ENCODE results near the gene SLC38A10. TPM values are rescaled to one million over a fixed set of nuclear protein-coding genes. Genes with fewer than 3 reads are reported as not detected.

Gene SLC38A10
- total and polyA plus RNA-seq, 2 of the 13 experiments (the other 11 are each of a cell fraction or from before 2014, with no cell fraction given), result 23.4 to 55.8 TPM

DNA sequence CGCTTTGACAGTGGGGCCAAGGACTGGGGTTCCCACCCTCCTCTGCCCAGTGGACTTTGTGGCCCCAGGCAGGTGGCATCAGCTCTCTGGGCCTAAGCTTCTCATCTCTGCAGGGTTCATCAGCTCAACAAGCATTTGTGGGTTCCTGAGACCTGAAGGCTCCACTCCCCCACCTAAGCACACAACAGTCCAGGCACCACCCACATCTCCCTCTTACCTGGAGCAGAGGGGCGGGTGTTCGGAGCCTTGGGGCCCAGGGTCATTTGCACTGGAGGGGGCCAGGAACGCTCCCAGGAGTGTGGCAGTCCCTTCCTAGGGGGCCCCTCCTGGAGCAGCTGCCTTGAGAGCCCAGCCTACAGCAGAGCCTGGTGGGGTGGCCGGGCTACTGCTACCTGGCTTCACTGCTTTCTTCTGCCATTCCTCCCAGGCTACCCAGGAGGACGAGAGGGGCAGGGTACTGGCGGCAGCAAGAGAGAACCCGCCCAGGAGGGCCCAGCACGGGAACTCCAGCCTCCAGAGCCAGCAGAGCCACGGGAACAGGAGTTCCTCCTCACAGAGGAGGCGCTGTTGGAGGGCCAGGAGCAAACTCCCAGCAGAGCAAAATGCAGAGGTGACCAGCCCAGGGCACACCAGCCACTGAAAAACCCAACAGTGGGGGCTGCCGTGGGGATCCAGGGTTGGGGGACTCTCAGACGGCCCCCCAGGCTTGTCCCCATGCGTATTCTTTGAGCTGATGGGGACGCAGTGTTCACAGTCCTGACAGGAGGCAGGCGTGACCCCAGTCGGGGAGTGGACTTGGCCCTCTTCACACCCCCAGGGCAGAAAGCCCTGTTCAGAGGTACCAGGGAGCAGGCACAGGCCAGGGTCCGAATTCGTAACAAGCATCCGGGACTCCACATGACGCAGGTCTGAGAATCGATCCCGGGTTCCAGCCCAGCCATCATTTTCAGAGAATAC lies 35.1 kb upstream of the SLC38A10 start (continued):
- TF ChIP-seq, protein P1, sequence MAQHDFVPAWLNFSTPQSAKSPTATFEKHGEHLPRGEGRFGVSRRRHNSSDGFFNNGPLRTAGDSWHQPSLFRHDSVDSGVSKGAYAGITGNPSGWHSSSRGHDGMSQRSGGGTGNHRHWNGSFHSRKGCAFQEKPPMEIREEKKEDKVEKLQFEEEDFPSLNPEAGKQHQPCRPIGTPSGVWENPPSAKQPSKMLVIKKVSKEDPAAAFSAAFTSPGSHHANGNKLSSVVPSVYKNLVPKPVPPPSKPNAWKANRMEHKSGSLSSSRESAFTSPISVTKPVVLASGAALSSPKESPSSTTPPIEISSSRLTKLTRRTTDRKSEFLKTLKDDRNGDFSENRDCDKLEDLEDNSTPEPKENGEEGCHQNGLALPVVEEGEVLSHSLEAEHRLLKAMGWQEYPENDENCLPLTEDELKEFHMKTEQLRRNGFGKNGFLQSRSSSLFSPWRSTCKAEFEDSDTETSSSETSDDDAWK (CRISPR knock-in tag; IDR thresholded peaks at IDR 0.05), result no peak
- TF ChIP-seq, protein P2, sequence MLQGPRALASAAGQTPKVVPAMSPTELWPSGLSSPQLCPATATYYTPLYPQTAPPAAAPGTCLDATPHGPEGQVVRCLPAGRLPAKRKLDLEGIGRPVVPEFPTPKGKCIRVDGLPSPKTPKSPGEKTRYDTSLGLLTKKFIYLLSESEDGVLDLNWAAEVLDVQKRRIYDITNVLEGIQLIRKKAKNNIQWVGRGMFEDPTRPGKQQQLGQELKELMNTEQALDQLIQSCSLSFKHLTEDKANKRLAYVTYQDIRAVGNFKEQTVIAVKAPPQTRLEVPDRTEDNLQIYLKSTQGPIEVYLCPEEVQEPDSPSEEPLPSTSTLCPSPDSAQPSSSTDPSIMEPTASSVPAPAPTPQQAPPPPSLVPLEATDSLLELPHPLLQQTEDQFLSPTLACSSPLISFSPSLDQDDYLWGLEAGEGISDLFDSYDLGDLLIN (CRISPR knock-in tag; IDR thresholded peaks at IDR 0.05; ENCODE audit: borderline replicate concordance), result no peak
- TF ChIP-seq IKZF4 (CRISPR knock-in tag; IDR thresholded peaks at IDR 0.05; ENCODE audit: borderline replicate concordance, low read depth, not compliant biosample characterization) (no peak), ARNTL (CRISPR knock-in tag; IDR thresholded peaks at IDR 0.05) (no peak), PHF21A (CRISPR knock-in tag; IDR thresholded peaks at IDR 0.05) (peak; percentile 76), ZNF567 (CRISPR knock-in tag; IDR thresholded peaks at IDR 0.05; ENCODE audit: borderline replicate concordance) (no peak), RELA (CRISPR knock-in tag; IDR thresholded peaks at IDR 0.05) (no peak), KLF13 (CRISPR knock-in tag; IDR thresholded peaks at IDR 0.05) (no peak), LCORL (IDR thresholded peaks at IDR 0.05) (no peak), LCORL (CRISPR knock-in tag; IDR thresholded peaks at IDR 0.05) (peak; percentile 54; the same call in 1 of the 2 replicates), ZNF883 (CRISPR knock-in tag; IDR thresholded peaks at IDR 0.05; ENCODE audit: not compliant biosample characterization) (no peak), ZNF292 (CRISPR knock-in tag; IDR thresholded peaks at IDR 0.05; ENCODE audit: borderline replicate concordance, low read depth) (no peak), CEBPB (IDR thresholded peaks at IDR 0.05; ENCODE audit: borderline replicate concordance, low read depth, low read length) (no peak), TCF7L2 (IDR thresholded peaks at IDR 0.05; ENCODE audit: low read depth, low read length) (no peak), ZNF329 (CRISPR knock-in tag; IDR thresholded peaks at IDR 0.05; ENCODE audit: low read depth) (no peak), RFXANK (CRISPR knock-in tag; IDR thresholded peaks at IDR 0.05) (no peak), TAF1 (CRISPR knock-in tag; IDR thresholded peaks at IDR 0.05) (no peak), MEIS2 (CRISPR knock-in tag; IDR thresholded peaks at IDR 0.05) (no peak; the same call in 1 of the 2 replicates), FOXC1 (CRISPR knock-in tag; IDR thresholded peaks at IDR 0.05; ENCODE audit: borderline replicate concordance) (no peak)
- TF ChIP-seq, protein P3, sequence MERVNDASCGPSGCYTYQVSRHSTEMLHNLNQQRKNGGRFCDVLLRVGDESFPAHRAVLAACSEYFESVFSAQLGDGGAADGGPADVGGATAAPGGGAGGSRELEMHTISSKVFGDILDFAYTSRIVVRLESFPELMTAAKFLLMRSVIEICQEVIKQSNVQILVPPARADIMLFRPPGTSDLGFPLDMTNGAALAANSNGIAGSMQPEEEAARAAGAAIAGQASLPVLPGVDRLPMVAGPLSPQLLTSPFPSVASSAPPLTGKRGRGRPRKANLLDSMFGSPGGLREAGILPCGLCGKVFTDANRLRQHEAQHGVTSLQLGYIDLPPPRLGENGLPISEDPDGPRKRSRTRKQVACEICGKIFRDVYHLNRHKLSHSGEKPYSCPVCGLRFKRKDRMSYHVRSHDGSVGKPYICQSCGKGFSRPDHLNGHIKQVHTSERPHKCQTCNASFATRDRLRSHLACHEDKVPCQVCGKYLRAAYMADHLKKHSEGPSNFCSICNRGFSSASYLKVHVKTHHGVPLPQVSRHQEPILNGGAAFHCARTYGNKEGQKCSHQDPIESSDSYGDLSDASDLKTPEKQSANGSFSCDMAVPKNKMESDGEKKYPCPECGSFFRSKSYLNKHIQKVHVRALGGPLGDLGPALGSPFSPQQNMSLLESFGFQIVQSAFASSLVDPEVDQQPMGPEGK (CRISPR knock-in tag; IDR thresholded peaks at IDR 0.05), result peak; percentile 40
- TF ChIP-seq, protein P4, sequence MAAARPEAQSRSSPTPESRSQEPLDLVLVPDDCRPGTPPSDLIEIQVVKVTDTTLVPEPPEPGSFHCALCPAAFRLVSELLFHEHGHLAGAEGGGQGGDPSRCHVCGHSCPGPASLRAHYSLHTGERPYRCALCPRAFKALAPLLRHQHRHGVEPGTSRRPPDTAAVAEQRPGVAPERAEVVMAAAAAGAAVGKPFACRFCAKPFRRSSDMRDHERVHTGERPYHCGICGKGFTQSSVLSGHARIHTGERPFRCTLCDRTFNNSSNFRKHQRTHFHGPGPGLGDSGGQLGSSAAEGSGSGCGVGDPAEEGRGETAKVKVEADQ (CRISPR knock-in tag; IDR thresholded peaks at IDR 0.05; ENCODE audit: borderline replicate concordance), result 0 out of 2 replicates have a peak, but pooled peaks have one; percentile 18
- TF ChIP-seq, protein P5, sequence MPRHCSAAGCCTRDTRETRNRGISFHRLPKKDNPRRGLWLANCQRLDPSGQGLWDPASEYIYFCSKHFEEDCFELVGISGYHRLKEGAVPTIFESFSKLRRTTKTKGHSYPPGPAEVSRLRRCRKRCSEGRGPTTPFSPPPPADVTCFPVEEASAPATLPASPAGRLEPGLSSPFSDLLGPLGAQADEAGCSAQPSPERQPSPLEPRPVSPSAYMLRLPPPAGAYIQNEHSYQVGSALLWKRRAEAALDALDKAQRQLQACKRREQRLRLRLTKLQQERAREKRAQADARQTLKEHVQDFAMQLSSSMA (CRISPR knock-in tag; IDR thresholded peaks at IDR 0.05), result no peak
- TF ChIP-seq, protein P6, sequence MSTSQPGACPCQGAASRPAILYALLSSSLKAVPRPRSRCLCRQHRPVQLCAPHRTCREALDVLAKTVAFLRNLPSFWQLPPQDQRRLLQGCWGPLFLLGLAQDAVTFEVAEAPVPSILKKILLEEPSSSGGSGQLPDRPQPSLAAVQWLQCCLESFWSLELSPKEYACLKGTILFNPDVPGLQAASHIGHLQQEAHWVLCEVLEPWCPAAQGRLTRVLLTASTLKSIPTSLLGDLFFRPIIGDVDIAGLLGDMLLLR (CRISPR knock-in tag; IDR thresholded peaks at IDR 0.05), result no peak

Measured in HepG2 (cell line).